ENCODE results near the gene ITLN1. TPM values are rescaled to one million over a fixed set of nuclear protein-coding genes. Genes with fewer than 3 reads are reported as not detected.

The ITLN1 gene
- total and polyA plus RNA-seq, 3 donors from 2014 or later: 2.3 to 45.8 (median 8.8) TPM

- WGBS, 2 donors: 100% methylated on average over 1 of the region's 1 CpG
- intact Hi-C loops (cut with DNase I; ENCODE audit: low total_unique reads): no loop called here
- Histone ChIP-seq H3K4me3 (no peak overlapping the region), H3K9me3 (no peaks in the 10 kb centered on the region), H3K36me3 (ENCODE audit: low read depth, missing control alignments) (no peaks in the 10 kb centered on the region), H3K4me1 (no peaks in the 10 kb centered on the region), H3K27ac (no peak overlapping the region), H3K27me3 (no peaks in the 10 kb centered on the region)
- no peak for TF ChIP-seq POLR2A (IDR thresholded peaks at IDR 0.05)
- no peak for TF ChIP-seq CTCF (IDR thresholded peaks at IDR 0.05)
- no peak for DNase-seq
Observed at GRCh38 chr1:160826546-160826945, 58.4 kb downstream of the ITLN1 start.

Other genes starting within 250 kb of the ITLN1 start
- under 1 TPM; 0.47 to 0.50 TPM for gene SLAMF1, start 238.1 kb downstream of the ITLN1 start, total RNA-seq
- 0.75 TPM for gene SLAMF1, start 238.1 kb downstream of the ITLN1 start, polyA plus RNA-seq (ENCODE audit: insufficient read depth, low read depth, low replicate concordance)
- 1 to 10 TPM in 1 of 2 donors, under 1 TPM in 1; 0.63 to 1.4 TPM for gene CD48, start 173.4 kb downstream of the ITLN1 start, total RNA-seq
- gene CD48, start 173.4 kb downstream of the ITLN1 start, polyA plus RNA-seq (ENCODE audit: insufficient read depth, low read depth, low replicate concordance): 6.1 TPM
- gene SLAMF7, start 145.9 kb downstream of the ITLN1 start, total RNA-seq: under 1 TPM in 1 of 2 donors, not detected in 1; 0.68 TPM
- 5.1 TPM for gene SLAMF7, start 145.9 kb downstream of the ITLN1 start, polyA plus RNA-seq (ENCODE audit: insufficient read depth, low read depth, low replicate concordance)
- gene LY9, start 89.0 kb downstream of the ITLN1 start, total RNA-seq: under 1 TPM in 1 of 2 donors, not detected in 1; 0.68 TPM
- 0.71 TPM for gene LY9, start 89.0 kb downstream of the ITLN1 start, polyA plus RNA-seq (ENCODE audit: insufficient read depth, low read depth, low replicate concordance)
- 1 to 10 TPM; 1.4 to 2.3 TPM for gene CD244, start 22.3 kb downstream of the ITLN1 start, total RNA-seq
- 2.4 TPM for gene CD244, start 22.3 kb downstream of the ITLN1 start, polyA plus RNA-seq (ENCODE audit: insufficient read depth, low read depth, low replicate concordance)
- gene ITLN2, start 69.6 kb upstream of the ITLN1 start, total RNA-seq: 1 to 10 TPM in 1 of 2 donors, not detected in 1; 6.4 TPM
- gene ITLN2, start 69.6 kb upstream of the ITLN1 start, polyA plus RNA-seq (ENCODE audit: insufficient read depth, low read depth, low replicate concordance): 1.5 TPM
- 10 to 100 TPM; 34.5 to 38.3 TPM for gene F11R, start 136.0 kb upstream of the ITLN1 start, total RNA-seq
- gene F11R, start 136.0 kb upstream of the ITLN1 start, polyA plus RNA-seq (ENCODE audit: insufficient read depth, low read depth, low replicate concordance): 54.0 TPM
- gene TSTD1, start 153.8 kb upstream of the ITLN1 start, total RNA-seq: 100 to 1,000 TPM; 100 to 103 TPM
- gene TSTD1, start 153.8 kb upstream of the ITLN1 start, polyA plus RNA-seq (ENCODE audit: insufficient read depth, low read depth, low replicate concordance): 52.2 TPM
- gene USF1, start 160.8 kb upstream of the ITLN1 start, total RNA-seq: 10 to 100 TPM; 50.8 to 61.9 TPM
- gene USF1, start 160.8 kb upstream of the ITLN1 start, polyA plus RNA-seq (ENCODE audit: insufficient read depth, low read depth, low replicate concordance): 38.8 TPM
- 1 to 10 TPM in 1 of 2 donors, under 1 TPM in 1; 0.79 to 1.6 TPM for gene ARHGAP30, start 184.7 kb upstream of the ITLN1 start, total RNA-seq
- gene ARHGAP30, start 184.7 kb upstream of the ITLN1 start, polyA plus RNA-seq (ENCODE audit: insufficient read depth, low read depth, low replicate concordance): 5.4 TPM
- gene NECTIN4, start 204.4 kb upstream of the ITLN1 start, total RNA-seq: 1 to 10 TPM in 1 of 2 donors, under 1 TPM in 1; 0.63 to 1.2 TPM
- 1.3 TPM for gene NECTIN4, start 204.4 kb upstream of the ITLN1 start, polyA plus RNA-seq (ENCODE audit: insufficient read depth, low read depth, low replicate concordance)
- gene KLHDC9, start 213.2 kb upstream of the ITLN1 start, total RNA-seq: 10 to 100 TPM; 55.8 to 57.2 TPM
- 144 TPM for gene KLHDC9, start 213.2 kb upstream of the ITLN1 start, polyA plus RNA-seq (ENCODE audit: insufficient read depth, low read depth, low replicate concordance)
- 10 to 100 TPM; 76.8 to 88.6 TPM for gene PFDN2, start 232.9 kb upstream of the ITLN1 start, total RNA-seq
- 96.3 TPM for gene PFDN2, start 232.9 kb upstream of the ITLN1 start, polyA plus RNA-seq (ENCODE audit: insufficient read depth, low read depth, low replicate concordance)
- 10 to 100 TPM; 44.8 to 51.1 TPM for gene NIT1, start 232.9 kb upstream of the ITLN1 start, total RNA-seq
- gene NIT1, start 232.9 kb upstream of the ITLN1 start, polyA plus RNA-seq (ENCODE audit: insufficient read depth, low read depth, low replicate concordance): 51.1 TPM
- 10 to 100 TPM; 53.8 to 54.0 TPM for gene DEDD, start 247.5 kb upstream of the ITLN1 start, total RNA-seq
- 92.7 TPM for gene DEDD, start 247.5 kb upstream of the ITLN1 start, polyA plus RNA-seq (ENCODE audit: insufficient read depth, low read depth, low replicate concordance)